ENCODE data around the gene HHAT.

The HHAT gene

GRCh38 chr1:210469441-210469840, 140.7 kb downstream of the HHAT start:
- in situ Hi-C loops (cut with MboI; ENCODE audit: low sequenced_read_pairs, unreplicated experiment) = no loop called here
- no peak for DNase-seq (ENCODE audit: low spot score)
- TF ChIP-seq CTCF (IDR thresholded peaks at IDR 0.05; ENCODE audit: borderline replicate concordance, control extremely low read depth, extremely low read depth, insufficient read depth, missing control alignments) = no peak

- no peak for TF ChIP-seq CTCF (IDR thresholded peaks at IDR 0.05; ENCODE audit: borderline replicate concordance, control extremely low read depth, extremely low read depth, insufficient read depth, missing control alignments)
- no peak for DNase-seq (ENCODE audit: low spot score)
- in situ Hi-C loops (cut with MboI; ENCODE audit: low sequenced_read_pairs, unreplicated experiment) = no loop called here
Observed at GRCh38 chr1:210475321-210475720, 146.6 kb downstream of the HHAT start.

GRCh38 chr1:210475806-210476205, 147.1 kb downstream of the HHAT start:
- in situ Hi-C loops (cut with MboI; ENCODE audit: low sequenced_read_pairs, unreplicated experiment) = no loop called here
- DNase-seq (ENCODE audit: low spot score) = no peak
- TF ChIP-seq CTCF (IDR thresholded peaks at IDR 0.05; ENCODE audit: borderline replicate concordance, control extremely low read depth, extremely low read depth, insufficient read depth, missing control alignments) = no peak

GRCh38 chr1:210476730-210477129, 148.0 kb downstream of the HHAT start:
- no peak for TF ChIP-seq CTCF (IDR thresholded peaks at IDR 0.05; ENCODE audit: borderline replicate concordance, control extremely low read depth, extremely low read depth, insufficient read depth, missing control alignments)
- in situ Hi-C loops (cut with MboI; ENCODE audit: low sequenced_read_pairs, unreplicated experiment) = no loop called here
- DNase-seq (ENCODE audit: low spot score) = no peak

GRCh38 chr1:210477328-210477924, 148.7 kb downstream of the HHAT start:
- no peak for TF ChIP-seq CTCF (IDR thresholded peaks at IDR 0.05; ENCODE audit: borderline replicate concordance, control extremely low read depth, extremely low read depth, insufficient read depth, missing control alignments)
- in situ Hi-C loops (cut with MboI; ENCODE audit: low sequenced_read_pairs, unreplicated experiment) = no loop called here
- DNase-seq (ENCODE audit: low spot score) = no peak

- in situ Hi-C loops (cut with MboI; ENCODE audit: low sequenced_read_pairs, unreplicated experiment) = no loop called here
- DNase-seq (ENCODE audit: low spot score) = no peak
- no peak for TF ChIP-seq CTCF (IDR thresholded peaks at IDR 0.05; ENCODE audit: borderline replicate concordance, control extremely low read depth, extremely low read depth, insufficient read depth, missing control alignments)
Observed at GRCh38 chr1:210478820-210479219, 150.1 kb downstream of the HHAT start.

Data from GM13976 (cell line).